Lower lobe of right lung (tissue), 2 donors: ENCODE data around the gene HSPA1L. TPM values are rescaled to one million over a fixed set of nuclear protein-coding genes. Genes with fewer than 3 reads are reported as not detected.
"Not testable (repeated sequence)": the region's sequence is repeated elsewhere in the genome, so short reads cannot be mapped to it uniquely, and the experiment has no call there.

ENCODE experiments used
- ATAC-seq, 2 donors: fragments of 200-7000 bp; cut with Tn5 transposase; one replicate each; pipeline ENCODE4 v1.9.1; 2020 to 2022; ENCODE audit warnings: mild to moderate bottlenecking in 2 of 2, moderate library complexity in 2 of 2
- DNase-seq: peaks from one replicate; pipeline ENCODE4 v3.0.0-alpha.2; 2020
- H3K27ac ChIP-seq: fragments of 200-600 bp; one replicate; pipeline ENCODE4 v1.8.0; 2022
- H3K27me3 ChIP-seq: fragments of 200-600 bp; one replicate; pipeline ENCODE4 v1.8.0; 2022; ENCODE audit warnings: low read depth
- H3K36me3 ChIP-seq: fragments of 200-600 bp; one replicate; pipeline ENCODE4 v1.8.0; 2022; ENCODE audit warnings: mild to moderate bottlenecking
- H3K4me1 ChIP-seq: fragments of 200-600 bp; one replicate; pipeline ENCODE4 v1.8.0; 2022
- H3K4me3 ChIP-seq: fragments of 200-600 bp; one replicate; pipeline ENCODE4 v1.8.0; 2022; ENCODE audit warnings: mild to moderate bottlenecking
- H3K9me3 ChIP-seq: fragments of 200-600 bp; one replicate; pipeline ENCODE4 v1.8.0; 2022
- intact Hi-C: fragments of 100-400 bp; cut with DNase I; formaldehyde crosslinking; loops from one replicate; pipeline ENCODE4 v1.11.0; 2022
- total RNA-seq: library from RNA; stranded (reverse); fragmentation: NEBNext Ultra II Directional; extraction: Animal tissue kit (Norgen Biotek cat#: 25700); gene quantifications from one replicate; pipeline ENCODE4 v1.2.1, GENCODE V29; 2021
- TF ChIP-seq, protein P1 (sequence below): fragments of 200-600 bp; IDR thresholded peaks from one replicate; pipeline ENCODE4 v1.8.0; 2022; ENCODE audit warnings: antibody characterized with exemption, mild to moderate bottlenecking
- donor health status: DM: no; HTN: yes; CAD: no; lungs with severe emphysema.

Gene HSPA1L
- total RNA-seq, 1 donor from 2014 or later = 2.5 TPM

DNA sequence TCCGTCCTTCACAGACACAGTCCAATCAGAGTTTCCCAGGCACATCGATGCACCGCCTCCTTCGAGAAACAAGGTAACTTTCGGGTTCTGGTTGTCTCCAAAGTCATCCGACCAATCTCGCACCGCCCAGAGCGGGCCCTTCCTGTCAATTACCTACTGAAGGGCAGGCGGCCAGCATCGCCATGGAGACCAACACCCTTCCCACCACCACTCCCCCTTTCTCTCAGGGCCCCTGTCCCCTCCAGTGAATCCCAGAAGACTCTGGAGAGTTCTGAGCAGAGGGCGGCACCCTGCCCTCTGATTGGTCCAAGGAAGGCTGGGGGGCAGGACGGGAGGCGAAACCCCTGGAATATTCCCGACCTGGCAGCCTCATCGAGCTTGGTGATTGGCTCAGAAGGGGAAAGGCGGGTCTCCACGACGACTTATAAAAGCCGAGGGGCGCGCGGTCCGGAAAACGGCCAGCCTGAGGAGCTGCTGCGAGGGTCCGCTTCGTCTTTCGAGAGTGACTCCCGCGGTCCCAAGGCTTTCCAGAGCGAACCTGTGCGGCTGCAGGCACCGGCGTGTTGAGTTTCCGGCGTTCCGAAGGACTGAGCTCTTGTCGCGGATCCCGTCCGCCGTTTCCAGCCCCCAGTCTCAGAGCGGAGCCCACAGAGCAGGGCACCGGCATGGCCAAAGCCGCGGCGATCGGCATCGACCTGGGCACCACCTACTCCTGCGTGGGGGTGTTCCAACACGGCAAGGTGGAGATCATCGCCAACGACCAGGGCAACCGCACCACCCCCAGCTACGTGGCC lies 12.4 kb upstream of the HSPA1L start, which contains the start of gene HSPA1B:
HSPA1B (plus strand) TSS at position 453 of the 794 bp plus-strand sequence; CDS start at position 666, 213 bp downstream.
- DNase-seq = peak; percentile 99
- peak; percentile 92 to 96 for ATAC-seq
- TF ChIP-seq, protein P1, sequence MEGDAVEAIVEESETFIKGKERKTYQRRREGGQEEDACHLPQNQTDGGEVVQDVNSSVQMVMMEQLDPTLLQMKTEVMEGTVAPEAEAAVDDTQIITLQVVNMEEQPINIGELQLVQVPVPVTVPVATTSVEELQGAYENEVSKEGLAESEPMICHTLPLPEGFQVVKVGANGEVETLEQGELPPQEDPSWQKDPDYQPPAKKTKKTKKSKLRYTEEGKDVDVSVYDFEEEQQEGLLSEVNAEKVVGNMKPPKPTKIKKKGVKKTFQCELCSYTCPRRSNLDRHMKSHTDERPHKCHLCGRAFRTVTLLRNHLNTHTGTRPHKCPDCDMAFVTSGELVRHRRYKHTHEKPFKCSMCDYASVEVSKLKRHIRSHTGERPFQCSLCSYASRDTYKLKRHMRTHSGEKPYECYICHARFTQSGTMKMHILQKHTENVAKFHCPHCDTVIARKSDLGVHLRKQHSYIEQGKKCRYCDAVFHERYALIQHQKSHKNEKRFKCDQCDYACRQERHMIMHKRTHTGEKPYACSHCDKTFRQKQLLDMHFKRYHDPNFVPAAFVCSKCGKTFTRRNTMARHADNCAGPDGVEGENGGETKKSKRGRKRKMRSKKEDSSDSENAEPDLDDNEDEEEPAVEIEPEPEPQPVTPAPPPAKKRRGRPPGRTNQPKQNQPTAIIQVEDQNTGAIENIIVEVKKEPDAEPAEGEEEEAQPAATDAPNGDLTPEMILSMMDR = no peak
- Histone ChIP-seq H3K9me3 (no peaks in the 10 kb centered on the region), H3K36me3 (peaks cover 3% of the 10 kb centered on the region), H3K4me3 (peak within 1 kb of the TSS; percentile 69), H3K27me3 (no peaks in the 10 kb centered on the region), H3K4me1 (peaks cover 59% of the 10 kb centered on the region), H3K27ac (peak within 1 kb of the TSS; percentile 92)
- intact Hi-C loops = no loop called here

DNA sequence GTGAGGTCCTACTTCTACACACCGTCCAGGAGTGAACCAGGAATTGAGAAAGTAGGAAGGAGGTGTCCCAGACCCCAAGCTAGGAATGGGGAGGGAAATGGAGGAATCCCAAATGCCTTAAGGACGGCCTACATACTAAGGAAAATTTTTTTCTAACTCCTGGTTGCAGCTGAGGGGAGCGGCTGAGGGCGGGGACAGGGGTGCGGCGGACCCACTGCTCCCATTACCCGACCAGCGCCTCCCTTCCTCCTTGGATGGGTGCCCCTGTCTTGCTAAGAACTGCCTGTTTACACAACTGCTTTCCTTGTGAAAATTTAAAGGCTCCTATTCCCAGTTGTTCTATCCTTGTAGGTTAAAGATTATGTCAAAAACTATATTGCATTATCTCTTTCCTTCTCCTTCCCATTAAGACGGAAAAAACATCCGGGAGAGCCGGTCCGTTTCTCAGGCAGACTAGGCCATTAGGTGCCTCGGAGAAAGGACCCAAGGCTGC lies 11.8 kb upstream of the HSPA1L start:
- Histone ChIP-seq H3K4me1 (peaks cover 59% of the 10 kb centered on the region), H3K9me3 (no peaks in the 10 kb centered on the region), H3K4me3 (peak overlapping the region; percentile 69), H3K27ac (peak overlapping the region; percentile 92), H3K27me3 (no peaks in the 10 kb centered on the region), H3K36me3 (peaks cover 3% of the 10 kb centered on the region)
- ATAC-seq = peak; percentile 64 to 65
- TF ChIP-seq, protein P1 = no peak
- peak; percentile 91 for DNase-seq
- intact Hi-C loops = no loop called here

DNA sequence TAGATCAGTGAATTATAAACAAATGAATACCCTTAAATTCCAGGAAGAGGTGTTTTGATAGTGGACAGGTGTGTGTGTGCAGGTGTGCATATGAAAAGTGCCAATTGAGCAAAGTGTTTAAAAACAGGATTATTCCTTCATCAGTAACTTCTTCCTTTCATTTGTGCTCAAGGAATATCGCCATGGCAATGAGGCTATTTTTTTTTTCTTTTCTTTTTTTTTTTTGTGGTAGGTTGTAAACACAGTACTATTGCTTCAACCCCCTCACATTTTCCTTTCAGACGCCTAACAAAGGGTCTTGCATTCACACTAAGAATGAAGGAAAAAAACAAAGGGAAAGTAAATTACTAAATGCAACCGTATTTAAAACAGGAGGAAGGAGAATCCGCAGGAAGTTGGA lies 10.5 kb upstream of the HSPA1L start:
- Histone ChIP-seq H3K27ac (peak overlapping the region; percentile 92), H3K4me3 (no peak overlapping the region), H3K4me1 (peaks cover 56% of the 10 kb centered on the region), H3K36me3 (no peaks in the 10 kb centered on the region), H3K9me3 (no peaks in the 10 kb centered on the region), H3K27me3 (no peaks in the 10 kb centered on the region)
- intact Hi-C loops = no loop called here
- TF ChIP-seq, protein P1 = no peak
- ATAC-seq (no peak), DNase-seq (no peak)

DNA sequence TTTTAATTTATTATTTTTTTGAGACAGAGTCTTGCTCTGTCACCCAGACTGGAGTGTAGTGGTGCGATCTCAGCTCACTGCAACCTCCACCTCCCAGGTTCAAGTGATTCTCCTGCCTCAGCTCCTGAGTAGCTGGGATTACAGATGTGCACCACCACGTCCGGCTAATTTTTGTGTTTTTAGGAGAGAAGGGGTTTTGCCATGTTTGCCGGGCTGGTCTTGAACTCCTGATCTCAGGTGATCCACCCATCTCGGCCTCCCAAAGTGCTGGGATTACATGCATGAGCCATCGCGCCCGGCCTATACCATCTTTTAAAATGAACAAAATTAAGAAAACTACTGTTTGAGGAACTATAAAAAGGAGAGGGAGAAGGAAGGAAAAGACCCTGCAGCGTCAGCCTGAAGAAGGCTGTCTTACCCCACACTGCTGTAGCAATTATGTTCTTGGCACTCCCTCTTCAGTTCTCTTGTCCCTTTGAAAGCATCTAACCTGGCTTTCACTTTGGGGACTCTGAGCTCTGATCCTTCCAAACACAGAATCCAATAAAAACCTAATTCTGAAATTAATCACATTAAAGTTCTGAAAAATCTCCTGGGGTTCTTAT lies 8.6 kb upstream of the HSPA1L start:
- H3K4me3 ChIP-seq = peak overlapping the region; percentile 69
- DNase-seq, H3K27me3 ChIP-seq, H3K36me3 ChIP-seq, intact Hi-C loops, ATAC-seq, H3K9me3 ChIP-seq: not testable (repeated sequence)
- peaks cover 73% of the 10 kb centered on the region for H3K4me1 ChIP-seq
- peak overlapping the region; percentile 97 for H3K27ac ChIP-seq

DNA sequence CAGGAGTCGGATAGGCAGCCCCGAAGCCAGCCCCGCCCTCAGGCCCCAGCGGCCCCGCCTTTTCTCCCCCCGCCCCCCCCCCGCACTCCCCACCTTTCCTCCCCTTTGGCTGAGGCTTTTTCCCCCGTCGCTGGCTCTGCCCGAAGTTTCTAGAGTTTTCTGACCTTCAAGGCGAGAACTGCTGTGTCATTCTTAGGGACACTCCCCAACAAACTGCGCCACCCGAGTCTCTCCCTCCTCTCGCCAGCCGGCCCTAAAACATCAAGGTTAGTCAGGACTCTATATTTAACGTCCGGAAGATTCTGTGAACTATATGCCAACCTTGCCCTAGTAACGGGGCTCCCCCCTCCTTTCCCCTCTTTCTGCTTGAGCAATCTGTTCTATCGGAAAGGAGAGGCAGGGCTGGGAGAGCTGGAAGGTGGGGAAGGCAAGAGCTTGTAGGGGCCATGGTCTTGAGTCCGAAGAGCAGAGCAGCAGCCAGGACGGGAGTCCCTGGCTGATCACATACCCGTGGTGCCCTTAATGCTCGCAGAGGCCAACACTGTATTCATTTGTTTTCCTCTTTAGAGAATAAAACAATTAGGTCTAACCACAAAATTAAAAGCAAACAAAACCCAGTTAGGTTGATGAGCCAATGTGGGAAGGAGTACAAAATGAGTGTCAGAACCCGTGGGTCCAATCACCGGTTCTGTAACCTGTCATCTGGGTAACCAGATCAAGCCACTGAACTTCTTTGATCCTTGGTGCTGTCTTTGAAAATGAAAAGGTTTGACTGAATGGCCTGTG lies 7.1 kb upstream of the HSPA1L start:
- no peaks in the 10 kb centered on the region for H3K9me3 ChIP-seq
- DNase-seq = peak; percentile 86
- no peaks in the 10 kb centered on the region for H3K36me3 ChIP-seq
- peak overlapping the region; percentile 69 for H3K4me3 ChIP-seq
- peak; percentile 80 to 82 for ATAC-seq
- H3K4me1 ChIP-seq = peaks cover 73% of the 10 kb centered on the region
- intact Hi-C loops = no loop called here
- H3K27ac ChIP-seq = peak overlapping the region; percentile 97
- TF ChIP-seq, protein P1 = no peak
- H3K27me3 ChIP-seq = no peaks in the 10 kb centered on the region
